IMR-90 (cell line): ENCODE data around the gene NPAS2. TPM values are rescaled to one million over a fixed set of nuclear protein-coding genes. Genes with fewer than 3 reads are reported as not detected.
A peak's percentile ranks its signal among the peaks of the same experiment; 100 is the strongest.

Source experiments
- ATAC-seq: fragments of 200-7000 bp; cut with Tn5 transposase; 2 replicates; pipeline ENCODE4 v1.9.1; 2020; ENCODE audit warnings: low read depth, mild to moderate bottlenecking, moderate library complexity
- BruUV-seq: library from RNA; stranded (reverse); fragments of 400-500 nt; replicated peaks from 2 replicates; lab custom pipeline; 2021; lab: Mats Ljungman, UMichigan
- CTCF ChIA-PET: fragments of 300-600 bp; formaldehyde crosslinking; extraction: SDS; loops from one replicate; lab custom pipeline; 2021; ENCODE audit warnings: antibody characterized with exemption; lab: Yijun Ruan, JAX
- POLR2A ChIA-PET: fragments of 300-600 bp; sonication (Branson Sonifier 250); formaldehyde crosslinking; loops from one replicate; lab custom pipeline; 2022; ENCODE audit warnings: antibody characterized with exemption; ENCODE audit not compliant: unreplicated experiment; lab: Charles Lee
- DNase-seq: peaks from one replicate; pipeline ENCODE4 v3.0.0; 2013
- H2AFZ ChIP-seq: replicated peaks from 2 replicates; pipeline ENCODE3; 2013; ENCODE audit warnings: low read length, mild to moderate bottlenecking; ENCODE audit not compliant: poor library complexity
- H2AK5ac ChIP-seq: 2 replicates; pipeline ENCODE4 v1.6.1; 2013; ENCODE audit warnings: low read depth, low read length, inconsistent platforms
- H2AK9ac ChIP-seq: replicated peaks from 2 replicates; pipeline ENCODE3; 2013; ENCODE audit warnings: mild to moderate bottlenecking, low read depth, low read length, moderate library complexity; ENCODE audit not compliant: poor library complexity
- H2BK120ac ChIP-seq: 2 replicates; pipeline ENCODE4 v1.6.1; 2013; ENCODE audit warnings: low read depth, low read length, inconsistent platforms
- H2BK15ac ChIP-seq: 3 replicates; pipeline ENCODE4 v1.6.1; 2013; ENCODE audit warnings: low read depth, low read length, inconsistent platforms
- H2BK20ac ChIP-seq: 2 replicates; pipeline ENCODE4 v1.6.1; 2013; ENCODE audit warnings: low read depth, mild to moderate bottlenecking, inconsistent platforms, low read length, moderate library complexity
- H2BK5ac ChIP-seq: 2 replicates; pipeline ENCODE4 v1.6.1; 2013; ENCODE audit warnings: mild to moderate bottlenecking, low read depth, low read length, inconsistent platforms; ENCODE audit not compliant: poor library complexity, severe bottlenecking
- H3K14ac ChIP-seq: replicated peaks from 2 replicates; pipeline ENCODE4 v1.6.1; 2013; ENCODE audit warnings: low read depth, low read length, inconsistent platforms
- H3K18ac ChIP-seq: 2 replicates; pipeline ENCODE4 v1.6.1; 2013; ENCODE audit warnings: low read depth, low read length, control low read depth
- H3K23ac ChIP-seq: 2 replicates; pipeline ENCODE4 v1.6.1; 2013; ENCODE audit warnings: low read depth, low read length, inconsistent platforms
- H3K27ac ChIP-seq: 2 replicates; pipeline ENCODE4 v1.5.1; 2013; ENCODE audit warnings: mild to moderate bottlenecking, control low read depth, low read length; ENCODE audit not compliant: insufficient read depth
- H3K27me3 ChIP-seq: 2 replicates; pipeline ENCODE4 v1.6.1; 2013; ENCODE audit warnings: low read length; ENCODE audit not compliant: control insufficient read depth, insufficient read depth
- H3K36me3 ChIP-seq: 2 replicates; pipeline ENCODE4 v1.6.1; 2013; ENCODE audit warnings: low read length, mixed read lengths; ENCODE audit not compliant: control insufficient read depth, insufficient read depth
- H3K4ac ChIP-seq: 2 replicates; pipeline ENCODE4 v1.6.1; 2013; ENCODE audit warnings: low read depth, low read length, inconsistent platforms
- H3K4me1 ChIP-seq: 2 replicates; pipeline ENCODE4 v1.6.1; 2013; ENCODE audit warnings: low read length, mixed read lengths; ENCODE audit not compliant: control insufficient read depth, insufficient read depth
- H3K4me2 ChIP-seq: 2 replicates; pipeline ENCODE4 v1.6.1; 2013; ENCODE audit warnings: low read depth, mild to moderate bottlenecking, control low read depth, low read length, moderate library complexity
- H3K4me3 ChIP-seq: 2 replicates; pipeline ENCODE4 v1.5.1; 2013; ENCODE audit warnings: low read depth, mild to moderate bottlenecking, control low read depth, low read length, moderate library complexity; ENCODE audit not compliant: insufficient read depth
- H3K56ac ChIP-seq: 2 replicates; pipeline ENCODE4 v1.6.1; 2013; ENCODE audit warnings: low read length, inconsistent platforms; ENCODE audit not compliant: insufficient read depth; ENCODE audit errors: extremely low read depth
- H3K79me1 ChIP-seq, 2 experiments: 2 replicates each; pipeline ENCODE4 v1.6.1; 2013; ENCODE audit warnings: low read length in 2 of 2, inconsistent platforms in 1 of 2, low read depth in 1 of 2
- H3K9ac ChIP-seq: 2 replicates; pipeline ENCODE4 v1.6.1; 2013; ENCODE audit warnings: low read depth, low read length, control low read depth
- H3K9me1 ChIP-seq: 2 replicates; pipeline ENCODE4 v1.6.1; 2013; ENCODE audit warnings: low read length, inconsistent platforms; ENCODE audit not compliant: insufficient read depth
- H3K9me3 ChIP-seq: 2 replicates; pipeline ENCODE4 v1.6.1; 2013; ENCODE audit warnings: low read length; ENCODE audit not compliant: control insufficient read depth, insufficient read depth
- H4K20me1 ChIP-seq: 2 replicates; pipeline ENCODE4 v1.6.1; 2013; ENCODE audit warnings: low read length, inconsistent platforms; ENCODE audit not compliant: insufficient read depth
- H4K5ac ChIP-seq: 2 replicates; pipeline ENCODE4 v1.6.1; 2013; ENCODE audit warnings: mild to moderate bottlenecking, low read depth, low read length, control low read depth
- H4K8ac ChIP-seq, 2 experiments: 2 replicates each; pipeline ENCODE4 v1.6.1; 2013; ENCODE audit warnings: low read depth in 2 of 2, low read length in 2 of 2, control low read depth in 1 of 2, inconsistent platforms in 1 of 2
- H4K91ac ChIP-seq: 2 replicates; pipeline ENCODE4 v1.6.1; 2013; ENCODE audit warnings: low read depth, low read length, inconsistent platforms; ENCODE audit not compliant: insufficient read depth
- NFE2L2 ChIP-seq: fragments of 150-350 bp; IDR thresholded peaks from 2 replicates; pipeline ENCODE4 v1.6.1; 2016; ENCODE audit warnings: low read depth, mild to moderate bottlenecking, low read length
- SMC3 ChIP-seq: fragments of 150-350 bp; IDR thresholded peaks from 2 replicates; pipeline ENCODE4 v1.6.1; 2016; ENCODE audit warnings: low read depth, mild to moderate bottlenecking, antibody characterized with exemption, low read length, moderate library complexity
- WGBS, 2 experiments: methylation state at CpG; one replicate each; pipeline versions ENCODE4 v1.1.5 to v1.1.7; 2013; ENCODE audit warnings: missing lambda C conversion rate in 2 of 2; ENCODE audit not compliant: insufficient read length in 1 of 2; ENCODE audit errors: extremely low coverage in 2 of 2; 5-methylcytosine and 5-hydroxymethylcytosine counted together
- dilution Hi-C: fragments of 300-500 bp; cut with HindIII; formaldehyde crosslinking; loops from one replicate; pipeline ENCODE4 v1.14.3; 2018; ENCODE audit warnings: low sequenced_read_pairs; ENCODE audit not compliant: unreplicated experiment
- in situ Hi-C: fragments of 300-500 bp; cut with MboI; formaldehyde crosslinking; loops from 3 replicates; pipeline ENCODE4 v1.14.3; 2019; ENCODE audit warnings: low sequenced_read_pairs, inconsistent platforms, mixed read lengths
- intact Hi-C: fragments of 100-400 bp; cut with micrococcal nuclease; formaldehyde crosslinking; loops from 2 replicates; pipeline ENCODE4 v1.10.0; 2022
- polyA plus RNA-seq, 3 experiments: library from polyadenylated mRNA; depleted of rRNA; stranded (reverse); fragments of >200 nt; gene quantifications; 2 replicates each; pipeline ENCODE4 v1.2.3, GENCODE V29; 2012; ENCODE audit warnings: low replicate concordance in 1 of 3
- total RNA-seq: library from RNA; depleted of rRNA; stranded (reverse); fragments of >200 nt; gene quantifications from 2 replicates; pipeline ENCODE4 v1.2.3, GENCODE V29; 2012
- TF ChIP-seq, protein P1 (sequence below): conservative IDR thresholded peaks from 2 replicates; pipeline ENCODE4 v1.5.1; 2012; ENCODE audit warnings: mild to moderate bottlenecking, low read depth, low read length, improper control_type of control experiment

Gene NPAS2
- total and polyA plus RNA-seq, 2 of the 4 experiments (the other 2 are of a cell fraction), result 5.2 to 14.8 TPM

DNA sequence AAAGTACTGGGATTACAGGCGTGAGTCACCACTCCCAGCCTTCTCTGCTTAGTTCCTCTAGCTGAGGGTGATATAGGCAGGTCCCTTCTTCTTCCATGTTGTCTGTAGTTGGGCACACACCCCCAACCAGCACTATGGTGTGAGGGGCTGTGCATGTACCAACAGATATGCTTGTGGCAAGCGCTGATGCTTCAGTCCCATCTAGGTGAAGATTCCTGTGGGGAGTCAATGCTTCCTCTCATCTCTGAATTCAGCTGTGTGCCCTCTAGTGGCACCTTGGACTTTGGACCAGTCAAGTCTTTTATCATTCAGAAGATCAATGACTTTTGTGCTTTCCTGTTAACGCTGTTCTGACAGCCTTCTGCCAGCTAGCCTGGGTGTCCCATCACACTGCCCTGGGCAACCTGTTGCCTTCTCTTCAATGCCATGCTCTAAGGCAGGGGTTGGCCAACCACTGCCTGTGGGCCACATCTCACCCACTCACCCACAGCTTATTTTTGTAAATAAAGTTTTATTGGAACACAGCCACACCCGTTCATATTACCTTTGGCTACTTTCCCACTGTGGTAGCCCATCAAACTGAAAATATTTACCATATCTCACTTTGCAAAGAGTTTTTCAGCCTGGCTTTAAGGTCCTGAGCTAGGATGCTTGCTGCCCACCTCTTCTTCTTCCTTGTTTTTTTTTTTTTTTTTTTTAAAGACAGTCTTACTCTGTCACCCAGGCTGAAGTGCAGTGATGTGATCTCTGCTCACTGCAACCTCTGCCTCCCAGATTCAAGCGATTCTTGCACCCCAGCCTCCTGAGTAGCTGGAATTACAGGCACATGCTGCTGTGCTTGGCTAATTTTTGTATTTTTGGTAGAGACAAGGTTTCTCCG lies 51.0 kb downstream of the NPAS2 start:
- dilution Hi-C loops (no loop called here), intact Hi-C loops (no loop called here), in situ Hi-C loops (no loop called here)
- H3K27me3 ChIP-seq, result no peaks in the 10 kb centered on the region
- no peak overlapping the region for H3K23ac ChIP-seq
- peak overlapping the region; percentile 1; the same call in 1 of the 2 replicates for H2AK5ac ChIP-seq
- ChIA-PET CTCF (no interaction called here), POLR2A (no interaction called here)
- no peak overlapping the region for H3K4me2 ChIP-seq
- no peak overlapping the region for H4K8ac ChIP-seq
- no peak overlapping the region for H3K56ac ChIP-seq
- H4K91ac ChIP-seq, result no peak overlapping the region
- H3K4ac ChIP-seq, result no peak overlapping the region
- no TSS peak for BruUV-seq
- H3K9me1 ChIP-seq, result peaks cover under 1% of the 10 kb centered on the region
- no peak for ATAC-seq
- H3K36me3 ChIP-seq, result peaks cover 2% of the 10 kb centered on the region; the same call in 1 of the 2 replicates
- H2BK5ac ChIP-seq, result no peak overlapping the region
- H2AFZ ChIP-seq, result no peak overlapping the region
- H2AK9ac ChIP-seq, result no peak overlapping the region
- WGBS, 2 experiments, result 80% methylated on average over 2 of the region's 6 CpGs; no CpG with 5 or more reads in 1 of the 2 experiments
- no peaks in the 10 kb centered on the region; the same call in 1 of the 2 replicates for H3K9me3 ChIP-seq
- TF ChIP-seq SMC3 (peak; percentile 24; the same call in 1 of the 2 replicates), NFE2L2 (no peak)
- TF ChIP-seq, protein P1, sequence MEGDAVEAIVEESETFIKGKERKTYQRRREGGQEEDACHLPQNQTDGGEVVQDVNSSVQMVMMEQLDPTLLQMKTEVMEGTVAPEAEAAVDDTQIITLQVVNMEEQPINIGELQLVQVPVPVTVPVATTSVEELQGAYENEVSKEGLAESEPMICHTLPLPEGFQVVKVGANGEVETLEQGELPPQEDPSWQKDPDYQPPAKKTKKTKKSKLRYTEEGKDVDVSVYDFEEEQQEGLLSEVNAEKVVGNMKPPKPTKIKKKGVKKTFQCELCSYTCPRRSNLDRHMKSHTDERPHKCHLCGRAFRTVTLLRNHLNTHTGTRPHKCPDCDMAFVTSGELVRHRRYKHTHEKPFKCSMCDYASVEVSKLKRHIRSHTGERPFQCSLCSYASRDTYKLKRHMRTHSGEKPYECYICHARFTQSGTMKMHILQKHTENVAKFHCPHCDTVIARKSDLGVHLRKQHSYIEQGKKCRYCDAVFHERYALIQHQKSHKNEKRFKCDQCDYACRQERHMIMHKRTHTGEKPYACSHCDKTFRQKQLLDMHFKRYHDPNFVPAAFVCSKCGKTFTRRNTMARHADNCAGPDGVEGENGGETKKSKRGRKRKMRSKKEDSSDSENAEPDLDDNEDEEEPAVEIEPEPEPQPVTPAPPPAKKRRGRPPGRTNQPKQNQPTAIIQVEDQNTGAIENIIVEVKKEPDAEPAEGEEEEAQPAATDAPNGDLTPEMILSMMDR, result peak; percentile 28; the same call in 1 of the 2 replicates
- H3K18ac ChIP-seq, result no peak overlapping the region
- no peak overlapping the region for H3K9ac ChIP-seq
- H3K4me3 ChIP-seq, result no peak overlapping the region
- peaks cover 31 to 54% of the 10 kb centered on the region in 2 experiments for H3K79me1 ChIP-seq
- no peak overlapping the region for H4K5ac ChIP-seq
- no peak overlapping the region for H3K14ac ChIP-seq
- H2BK15ac ChIP-seq, result no peak overlapping the region
- peaks cover 4% of the 10 kb centered on the region for H3K4me1 ChIP-seq
- no peak overlapping the region for H3K27ac ChIP-seq
- no peak for DNase-seq
- H4K20me1 ChIP-seq, result peaks cover 6% of the 10 kb centered on the region
- no peak overlapping the region for H2BK20ac ChIP-seq
- H2BK120ac ChIP-seq, result no peak overlapping the region
